MCF 10A (cell line): ENCODE data around the gene ST6GALNAC2. TPM values are rescaled to one million over a fixed set of nuclear protein-coding genes. Genes with fewer than 3 reads are reported as not detected.
A peak's percentile ranks its signal among the peaks of the same experiment; 100 is the strongest.

Experiments used
- BruUV-seq: library from RNA; stranded (reverse); fragments of 400-500 nt; replicated peaks from 2 replicates; lab custom pipeline; 2021; lab: Mats Ljungman, UMichigan
- CTCF ChIA-PET: fragments of 300-600 bp; sonication (Branson Sonifier 250); formaldehyde crosslinking; extraction: SDS; loops from one replicate; lab custom pipeline; 2021; ENCODE audit warnings: antibody characterized with exemption, inconsistent platforms; lab: Yijun Ruan, JAX
- POLR2A ChIA-PET: fragments of 300-600, 350-650 bp; sonication (Branson Sonifier 250); formaldehyde crosslinking; extraction: SDS; loops from one replicate; lab custom pipeline; 2020; ENCODE audit warnings: antibody characterized with exemption, inconsistent platforms; lab: Yijun Ruan, JAX
- DNase-seq: peaks from one replicate; pipeline ENCODE4 v3.0.0-alpha.2; 2018; ENCODE audit not compliant: unreplicated experiment
- H3K27ac Mint-ChIP-seq: one replicate; pipeline ENCODE4 v1.8.0; 2022; ENCODE audit warnings: mild to moderate bottlenecking, low read depth, mixed read lengths; ENCODE audit not compliant: unreplicated experiment
- H3K27me3 Mint-ChIP-seq: one replicate; pipeline ENCODE4 v1.8.0; 2022; ENCODE audit warnings: mixed read lengths; ENCODE audit not compliant: insufficient read depth, unreplicated experiment
- H3K36me3 Mint-ChIP-seq: one replicate; pipeline ENCODE4 v1.8.0; 2022; ENCODE audit warnings: mild to moderate bottlenecking, moderate library complexity, mixed read lengths; ENCODE audit not compliant: insufficient read depth, unreplicated experiment
- H3K4me1 Mint-ChIP-seq: one replicate; pipeline ENCODE4 v1.8.0; 2022; ENCODE audit warnings: mixed read lengths; ENCODE audit not compliant: insufficient read depth, unreplicated experiment
- H3K4me3 Mint-ChIP-seq: one replicate; pipeline ENCODE4 v1.8.0; 2022; ENCODE audit warnings: mild to moderate bottlenecking, moderate library complexity, mixed read lengths; ENCODE audit not compliant: unreplicated experiment
- H3K9me3 Mint-ChIP-seq: one replicate; pipeline ENCODE4 v1.8.0; 2022; ENCODE audit warnings: mixed read lengths; ENCODE audit not compliant: unreplicated experiment
- CTCF ChIP-seq: fragments of 200-600 bp; IDR thresholded peaks from one replicate; pipeline ENCODE4 v1.8.0; 2022; ENCODE audit warnings: antibody characterized with exemption, mild to moderate bottlenecking; ENCODE audit not compliant: unreplicated experiment
- intact Hi-C: fragments of 100-400 bp; cut with micrococcal nuclease; formaldehyde crosslinking; loops from 2 replicates; pipeline ENCODE4 v1.14.1; 2022
- total RNA-seq: library from RNA; stranded (reverse); gene quantifications from 2 replicates; pipeline ENCODE4 v1.2.3, GENCODE V29; 2022

Gene ST6GALNAC2
- total RNA-seq, 1 experiment from 2014 or later = 7.7 TPM

- intact Hi-C loops = no loop called here
- Mint-ChIP-seq H3K4me1 (peaks cover 5% of the 10 kb centered on the region), H3K36me3 (peaks cover 5% of the 10 kb centered on the region), H3K27ac (no peak overlapping the region), H3K27me3 (no peaks in the 10 kb centered on the region), H3K9me3 (no peaks in the 10 kb centered on the region), H3K4me3 (no peak overlapping the region)
- TF ChIP-seq CTCF = no peak
- no TSS peak for BruUV-seq
- ChIA-PET POLR2A (interaction anchor here (1.2 to 1.3 kb wide), 2 partner anchors 71 to 111 kb away, joined by 3 read pairs; partner anchors contain the start of gene MXRA7), CTCF (interaction anchor here (0.7 to 3.1 kb wide), 4 partner anchors 24 to 92 kb away, joined by 3 to 17 read pairs (median 8); no protein-coding TSS in a partner anchor)
- DNase-seq = peak; percentile 54
Measured at GRCh38 chr17:76599694-76600460, 14.2 kb upstream of the ST6GALNAC2 start.

DNA sequence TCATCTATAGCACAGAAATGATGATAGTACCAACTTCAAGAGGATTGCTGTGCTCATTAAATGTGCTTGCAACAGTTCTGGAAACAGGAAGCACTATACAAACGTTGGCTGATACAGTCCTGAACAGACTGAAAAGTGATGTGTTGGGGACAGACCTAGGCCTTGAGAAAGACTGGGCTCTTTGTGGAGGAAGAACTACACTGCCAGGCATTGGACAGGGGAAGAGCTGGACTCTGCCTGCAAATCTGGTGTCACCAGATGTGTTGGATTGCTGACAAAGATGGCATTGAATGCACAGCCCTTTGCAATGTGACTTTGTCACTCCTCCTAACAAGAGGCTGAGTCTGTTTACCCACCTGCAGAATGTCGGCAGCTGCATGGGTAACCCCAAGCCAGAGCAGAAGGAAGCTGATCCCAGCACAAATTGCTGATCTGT is 12.4 kb upstream of the ST6GALNAC2 start:
- no TSS peak for BruUV-seq
- CTCF ChIA-PET = interaction anchor here (0.9 to 3.1 kb wide), 8 partner anchors 14 to 111 kb away, joined by 3 to 17 read pairs (median 5); a partner anchor contains a TSS
- Mint-ChIP-seq H3K27me3 (no peaks in the 10 kb centered on the region), H3K9me3 (no peaks in the 10 kb centered on the region), H3K36me3 (peaks cover 5% of the 10 kb centered on the region), H3K4me1 (peaks cover 19% of the 10 kb centered on the region), H3K27ac (peak overlapping the region; percentile 16), H3K4me3 (no peak overlapping the region)
- intact Hi-C loops = no loop called here
- POLR2A ChIA-PET = interaction anchor here (0.8 to 2.1 kb wide), 14 partner anchors 8 to 462 kb away, joined by 3 to 17 read pairs (median 4); no protein-coding TSS in a partner anchor
- TF ChIP-seq CTCF = no peak
- DNase-seq = no peak

DNA sequence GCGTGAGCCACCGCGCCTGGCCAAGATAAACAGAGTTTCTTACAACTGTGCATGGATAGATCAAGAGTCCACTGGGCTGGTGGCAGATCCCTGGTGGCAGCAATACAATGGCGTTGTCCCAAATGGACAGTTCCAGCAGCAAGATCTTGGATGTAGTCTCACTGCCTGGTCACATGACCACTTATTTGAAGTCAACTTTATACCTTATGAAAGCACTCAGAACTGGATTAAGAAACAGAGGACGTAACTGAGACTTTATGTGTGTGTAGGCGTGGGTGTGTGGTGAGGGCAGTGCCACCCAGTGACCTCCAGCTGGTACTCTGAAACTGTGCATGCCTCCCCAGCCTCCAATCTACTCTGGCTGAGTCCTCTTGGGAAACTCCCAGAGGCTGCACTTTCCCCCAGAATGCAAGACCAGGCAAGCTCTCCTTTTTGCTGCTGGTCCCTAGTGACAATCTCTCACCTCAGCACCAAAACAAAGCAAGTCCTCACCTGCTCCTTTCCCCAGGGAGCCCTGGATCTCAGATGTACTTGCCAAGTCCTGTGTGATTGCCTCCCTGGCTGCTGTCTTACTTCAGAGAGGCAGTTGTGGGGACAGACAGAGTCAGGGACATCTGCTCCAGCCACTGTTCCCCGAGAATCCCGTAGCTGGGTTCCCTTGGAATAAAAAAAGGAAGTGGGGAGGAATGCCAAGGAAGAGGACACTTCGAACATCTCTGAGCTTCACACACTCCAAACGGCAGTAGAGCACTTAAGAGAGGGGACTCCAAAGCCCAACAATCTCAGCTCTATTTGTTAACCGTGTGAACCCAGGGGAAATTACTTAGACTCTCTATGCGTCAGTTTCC is 11.7 kb upstream of the ST6GALNAC2 start:
- no peak for TF ChIP-seq CTCF
- CTCF ChIA-PET = interaction anchor here (0.7 to 1.8 kb wide), 7 partner anchors 26 to 112 kb away, joined by 3 to 7 read pairs (median 4); a partner anchor contains a TSS
- peak; percentile 93 for DNase-seq
- peaks cover 2% of the 10 kb centered on the region for H3K36me3 Mint-ChIP-seq
- intact Hi-C loops = no loop called here
- H3K27me3 Mint-ChIP-seq = no peaks in the 10 kb centered on the region
- POLR2A ChIA-PET = interaction anchor here (0.6 to 2.1 kb wide), 16 partner anchors 11 to 463 kb away, joined by 3 to 17 read pairs (median 6); partner anchors contain the start of gene ST6GALNAC2
- H3K4me3 Mint-ChIP-seq = no peak overlapping the region
- no peaks in the 10 kb centered on the region for H3K9me3 Mint-ChIP-seq
- peak overlapping the region; percentile 16 for H3K27ac Mint-ChIP-seq
- peaks cover 20% of the 10 kb centered on the region for H3K4me1 Mint-ChIP-seq
- BruUV-seq = no TSS peak
